ENCODE measurements around the gene PHLDB2. TPM values are rescaled to one million over a fixed set of nuclear protein-coding genes. Genes with fewer than 3 reads are reported as not detected.

PHLDB2 gene
- total RNA-seq, 4 donors from 2014 or later = 81.6 to 171 (median 88.2) TPM

DNA sequence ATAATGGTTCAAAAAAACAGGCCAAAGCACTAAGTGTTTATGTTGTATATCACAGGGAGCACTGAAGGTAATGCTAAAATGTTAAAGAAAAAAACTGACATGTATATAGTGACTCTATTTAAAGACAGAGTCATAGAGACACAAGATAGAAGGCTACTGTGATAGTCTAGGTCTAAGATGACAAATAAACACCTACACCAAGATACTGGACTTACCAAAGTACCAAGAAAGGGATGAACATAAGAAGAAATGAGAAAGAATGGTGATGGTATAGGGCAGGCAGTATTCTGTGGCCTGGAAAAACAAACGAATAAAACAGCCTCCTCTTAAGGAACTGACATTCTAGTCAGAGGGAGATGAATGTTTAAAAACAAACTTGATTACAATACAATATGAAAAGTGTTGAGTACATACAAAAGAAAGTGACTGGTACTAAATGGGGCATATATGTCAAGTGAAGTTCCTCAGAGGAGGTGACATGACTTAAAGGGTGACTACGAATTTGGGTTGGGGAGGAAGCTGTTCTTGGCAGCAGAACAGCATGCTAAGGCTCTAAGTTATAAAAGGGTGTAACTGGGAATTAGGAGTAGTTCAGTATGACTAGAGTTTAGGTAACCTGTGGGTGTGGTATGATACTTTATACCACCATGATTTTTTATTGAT, 125.7 kb downstream of the PHLDB2 start:
- no peaks in the 10 kb centered on the region for H3K27me3 ChIP-seq
- TF ChIP-seq, protein P1, sequence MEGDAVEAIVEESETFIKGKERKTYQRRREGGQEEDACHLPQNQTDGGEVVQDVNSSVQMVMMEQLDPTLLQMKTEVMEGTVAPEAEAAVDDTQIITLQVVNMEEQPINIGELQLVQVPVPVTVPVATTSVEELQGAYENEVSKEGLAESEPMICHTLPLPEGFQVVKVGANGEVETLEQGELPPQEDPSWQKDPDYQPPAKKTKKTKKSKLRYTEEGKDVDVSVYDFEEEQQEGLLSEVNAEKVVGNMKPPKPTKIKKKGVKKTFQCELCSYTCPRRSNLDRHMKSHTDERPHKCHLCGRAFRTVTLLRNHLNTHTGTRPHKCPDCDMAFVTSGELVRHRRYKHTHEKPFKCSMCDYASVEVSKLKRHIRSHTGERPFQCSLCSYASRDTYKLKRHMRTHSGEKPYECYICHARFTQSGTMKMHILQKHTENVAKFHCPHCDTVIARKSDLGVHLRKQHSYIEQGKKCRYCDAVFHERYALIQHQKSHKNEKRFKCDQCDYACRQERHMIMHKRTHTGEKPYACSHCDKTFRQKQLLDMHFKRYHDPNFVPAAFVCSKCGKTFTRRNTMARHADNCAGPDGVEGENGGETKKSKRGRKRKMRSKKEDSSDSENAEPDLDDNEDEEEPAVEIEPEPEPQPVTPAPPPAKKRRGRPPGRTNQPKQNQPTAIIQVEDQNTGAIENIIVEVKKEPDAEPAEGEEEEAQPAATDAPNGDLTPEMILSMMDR (IDR thresholded peaks at IDR 0.05) = no peak
- TF ChIP-seq EP300 (IDR thresholded peaks at IDR 0.05) = no peak
- TF ChIP-seq POLR2A (IDR thresholded peaks at IDR 0.05) = no peak
- H3K4me3 ChIP-seq = no peak overlapping the region
- H3K9me3 ChIP-seq = no peaks in the 10 kb centered on the region
- no peak for DNase-seq (ENCODE audit: low spot score in 2 of 2)
- peaks cover 0 to 35% (median 0%) of the 10 kb centered on the region in 3 donors for H3K36me3 ChIP-seq
- 57 to 66% methylated on average over 2 of the region's 2 CpGs for whole genome bisulfite sequencing, 2 donors
- H3K4me1 ChIP-seq = peaks cover 0 to 50% (median 17%) of the 10 kb centered on the region in 4 donors
- no peak overlapping the region for H3K27ac ChIP-seq

DNA sequence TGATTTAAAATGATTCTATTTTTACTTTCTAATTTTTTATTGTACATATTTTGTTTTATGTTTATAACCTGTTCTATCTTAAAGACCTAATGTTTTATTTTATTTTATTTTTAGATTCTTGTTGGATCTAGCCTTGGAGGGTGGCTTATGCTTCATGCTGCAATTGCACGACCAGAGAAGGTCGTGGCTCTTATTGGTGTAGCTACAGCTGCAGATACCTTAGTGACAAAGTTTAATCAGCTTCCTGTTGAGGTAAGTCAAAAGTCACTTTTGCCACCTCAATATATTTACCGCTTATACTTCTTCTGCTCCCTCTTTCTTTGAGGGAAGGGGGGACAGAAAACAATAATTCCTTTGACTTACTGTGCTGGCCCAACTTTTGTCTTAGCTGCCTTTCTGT, 127.7 kb downstream of the PHLDB2 start:
- Histone ChIP-seq H3K27me3 (no peaks in the 10 kb centered on the region), H3K4me3 (no peak overlapping the region), H3K36me3 (peaks cover 0 to 46% (median 0%) of the 10 kb centered on the region in 3 donors), H3K9me3 (no peaks in the 10 kb centered on the region), H3K27ac (no peak overlapping the region), H3K4me1 (peaks cover 0 to 33% (median 2%) of the 10 kb centered on the region in 4 donors)
- 61 to 75% methylated on average over 3 of the region's 3 CpGs for WGBS, 2 donors
- no peak for TF ChIP-seq POLR2A (IDR thresholded peaks at IDR 0.05)
- no peak for TF ChIP-seq EP300 (IDR thresholded peaks at IDR 0.05)
- TF ChIP-seq, protein P1 (IDR thresholded peaks at IDR 0.05) = no peak
- no peak for DNase-seq (ENCODE audit: low spot score in 2 of 2)

DNA sequence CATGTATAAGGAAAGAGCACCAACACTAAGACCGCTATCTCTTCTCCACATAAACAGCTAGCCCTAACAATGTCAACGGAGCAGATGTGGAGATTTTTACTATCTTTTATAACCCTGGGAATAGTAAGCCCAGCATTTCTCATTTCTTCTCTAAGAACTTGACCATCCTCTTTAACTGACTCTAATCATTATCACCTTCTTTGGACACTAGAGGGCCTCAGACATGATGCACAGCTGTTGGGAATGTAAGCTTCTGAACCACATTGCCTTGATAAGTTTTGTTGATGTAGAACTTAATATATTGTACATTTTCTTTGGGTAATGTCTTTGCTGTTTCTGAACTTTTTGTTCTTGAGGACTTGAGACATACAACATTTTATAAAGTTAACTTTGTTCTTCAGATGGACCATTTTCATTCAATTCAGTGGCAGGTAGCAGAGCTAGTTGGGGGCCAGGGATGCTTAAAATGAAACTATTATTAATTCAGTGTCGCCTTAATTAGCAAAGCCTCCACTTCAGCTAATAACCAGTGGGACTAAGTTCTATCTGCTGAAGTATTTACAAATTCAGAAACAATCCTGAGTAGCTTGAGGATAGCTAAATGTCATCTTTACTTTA, 130.1 kb downstream of the PHLDB2 start:
- Histone ChIP-seq H3K36me3 (peaks cover 0 to 60% (median 0%) of the 10 kb centered on the region in 3 donors), H3K4me1 (peaks cover 0 to 19% (median 0%) of the 10 kb centered on the region in 4 donors), H3K27ac (no peak overlapping the region), H3K27me3 (no peaks in the 10 kb centered on the region), H3K4me3 (no peak overlapping the region), H3K9me3 (no peaks in the 10 kb centered on the region)
- TF ChIP-seq POLR2A (IDR thresholded peaks at IDR 0.05) (no peak), EP300 (IDR thresholded peaks at IDR 0.05) (no peak)
- TF ChIP-seq, protein P1 (IDR thresholded peaks at IDR 0.05) = peak; percentile 46 to 70 (median 55)
- DNase-seq (ENCODE audit: low spot score in 2 of 2) = no peak
- WGBS, 2 donors = 51 to 56% methylated on average over 3 of the region's 3 CpGs

DNA sequence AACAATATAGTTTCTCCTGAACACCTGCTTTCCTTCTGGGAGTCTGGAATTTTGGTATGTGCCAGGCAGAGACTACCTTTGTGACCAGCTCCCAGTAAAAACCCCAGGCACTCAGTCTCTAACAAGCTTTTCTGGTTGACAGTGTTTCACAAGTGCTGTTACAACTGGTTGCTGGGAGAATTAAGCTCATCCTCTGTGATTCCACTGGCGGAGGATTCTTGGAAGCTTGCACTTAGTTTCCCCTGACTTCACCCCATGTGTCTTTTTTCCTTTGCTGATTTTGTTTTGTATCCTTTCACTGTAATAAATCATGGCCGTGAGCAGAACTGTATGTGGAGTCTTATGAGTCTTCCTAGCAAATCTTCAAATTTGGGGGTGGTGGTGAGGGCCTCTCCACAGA, 134.0 kb downstream of the PHLDB2 start:
- no peak for TF ChIP-seq EP300 (IDR thresholded peaks at IDR 0.05)
- no peak for TF ChIP-seq POLR2A (IDR thresholded peaks at IDR 0.05)
- TF ChIP-seq, protein P1 (IDR thresholded peaks at IDR 0.05) = no peak
- Histone ChIP-seq H3K27me3 (no peaks in the 10 kb centered on the region), H3K4me3 (no peak overlapping the region), H3K4me1 (peaks cover 0 to 15% (median 0%) of the 10 kb centered on the region in 4 donors), H3K27ac (no peak overlapping the region), H3K9me3 (no peaks in the 10 kb centered on the region), H3K36me3 (peaks cover 0 to 33% (median 0%) of the 10 kb centered on the region in 3 donors)
- no peak for DNase-seq (ENCODE audit: low spot score in 2 of 2)
- 60 to 86% methylated on average over 2 of the region's 2 CpGs for WGBS, 2 donors
